NCI-H1436 (cell line): ENCODE results near the gene GLYR1.
A peak's percentile ranks its signal among the peaks of the same experiment; 100 is the strongest.

Experiments used
- DNase-seq: peaks from one replicate; lab custom pipeline; 2025; lab: John Stamatoyannopoulos, UW

GLYR1 gene

DNA sequence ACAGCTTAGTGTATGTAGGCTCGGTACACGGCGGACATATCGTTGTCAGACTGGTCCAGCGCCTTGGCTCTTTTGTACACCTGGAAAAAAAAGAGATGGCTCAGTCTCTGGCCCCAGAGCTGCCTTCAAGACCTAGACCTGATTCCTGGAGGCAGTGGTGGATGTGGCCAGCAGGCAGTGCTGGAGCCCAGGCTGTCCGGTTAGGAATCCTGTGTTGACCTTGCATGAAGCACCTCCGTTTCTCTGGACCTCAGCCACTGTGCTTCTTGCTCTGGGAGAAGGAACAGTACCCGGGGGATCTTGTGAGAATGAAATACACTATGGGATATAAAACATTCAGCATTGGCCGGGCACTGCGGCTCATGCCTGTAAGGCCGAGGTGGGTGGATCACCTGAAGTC is 41.9 kb downstream of the GLYR1 start:
- DNase-seq = no peak

DNA sequence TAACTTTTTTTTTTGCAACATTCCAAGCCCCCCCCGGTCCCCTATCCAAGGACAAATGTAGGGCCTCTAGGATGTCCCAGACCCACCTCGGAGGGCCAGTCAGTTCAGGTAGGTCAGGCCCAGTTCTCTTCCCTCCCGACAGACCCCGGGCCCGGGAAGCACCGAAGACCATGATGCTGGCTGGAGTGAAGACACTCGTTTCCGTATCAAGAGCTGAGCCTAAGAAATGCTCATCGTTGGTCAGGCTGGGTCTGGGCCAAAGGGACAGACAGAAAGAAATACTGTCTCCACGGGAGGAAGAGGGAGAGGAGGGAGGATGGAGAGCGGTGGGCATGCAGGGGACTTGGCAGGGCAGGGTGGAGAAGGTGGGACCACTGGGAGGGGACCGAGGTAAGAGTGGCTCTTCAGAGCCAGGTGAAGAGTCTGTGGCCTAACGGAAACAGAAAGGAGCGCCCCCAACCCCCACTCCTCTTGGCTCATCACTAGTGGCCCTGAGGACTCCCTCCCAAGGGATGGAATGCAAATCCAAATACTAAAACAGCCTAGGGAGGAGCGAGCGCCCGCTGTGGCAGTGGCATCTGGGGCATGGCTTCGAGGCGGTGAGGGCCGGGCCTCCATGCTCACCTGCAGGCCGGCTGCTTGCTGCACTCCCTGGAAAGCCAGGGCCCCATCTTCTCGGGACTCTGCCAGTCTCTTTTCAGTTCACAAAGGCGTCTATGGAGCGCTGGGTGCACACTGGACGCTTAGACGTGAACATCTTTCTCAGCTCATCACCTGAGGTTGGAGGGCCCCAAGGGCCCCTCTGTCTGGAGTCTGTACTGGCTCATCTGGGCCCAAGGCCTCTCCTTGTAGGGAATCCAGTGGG is 43.0 kb downstream of the GLYR1 start:
- no peak for DNase-seq

DNA sequence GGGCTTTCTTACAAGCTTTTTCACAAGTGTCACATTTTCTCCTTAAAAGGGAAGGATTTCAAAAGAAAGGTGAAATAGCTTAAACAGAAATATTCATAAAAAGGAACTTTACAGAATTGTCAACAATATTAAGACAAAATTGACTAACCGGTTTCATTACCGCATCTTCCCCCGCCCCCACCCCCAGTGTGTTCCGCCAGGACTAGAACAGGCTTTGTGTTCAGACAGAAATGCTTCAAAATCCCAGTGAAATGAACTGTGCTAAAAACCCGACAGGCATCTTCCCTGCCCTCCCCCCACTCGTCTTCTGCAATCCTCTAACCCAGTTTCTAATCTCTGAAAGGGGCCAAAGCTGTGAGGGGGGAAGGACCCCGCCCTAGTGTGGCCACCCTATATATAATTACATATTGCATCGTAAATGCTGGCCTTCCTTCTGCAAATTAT is 43.7 kb downstream of the GLYR1 start:
- no peak for DNase-seq

DNA sequence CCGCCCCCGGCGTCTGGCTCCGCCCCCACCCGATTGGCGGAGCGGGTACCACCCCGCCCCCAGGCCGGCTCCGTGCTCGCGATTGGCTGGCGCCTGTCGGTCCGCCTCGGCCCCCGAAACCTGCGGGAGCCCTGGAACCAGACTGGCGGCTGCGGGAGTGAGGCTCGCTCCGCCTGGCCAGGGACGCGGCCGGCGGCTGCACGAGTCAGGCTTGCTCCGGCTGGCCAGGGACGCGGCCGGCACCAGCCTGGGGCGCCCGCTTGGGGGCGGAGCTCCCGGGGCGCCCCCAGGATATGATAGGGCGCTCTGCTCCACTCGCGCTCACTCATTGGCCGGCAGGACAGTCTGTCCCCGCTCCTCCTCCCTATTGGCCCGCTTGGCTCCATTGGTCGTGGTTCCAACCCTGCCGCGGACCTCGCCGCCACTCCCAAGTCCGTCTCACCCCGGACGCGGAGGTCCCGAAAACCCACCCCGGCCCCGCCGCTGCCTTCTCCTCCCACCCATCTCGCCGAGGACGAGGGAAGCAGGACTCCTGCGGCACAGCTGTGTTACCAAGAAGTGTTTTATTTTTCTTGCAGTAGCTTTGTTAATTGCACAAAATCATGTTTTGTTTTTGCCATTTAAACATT is 44.3 kb downstream of the GLYR1 start:
- peak; percentile 88 for DNase-seq

DNA sequence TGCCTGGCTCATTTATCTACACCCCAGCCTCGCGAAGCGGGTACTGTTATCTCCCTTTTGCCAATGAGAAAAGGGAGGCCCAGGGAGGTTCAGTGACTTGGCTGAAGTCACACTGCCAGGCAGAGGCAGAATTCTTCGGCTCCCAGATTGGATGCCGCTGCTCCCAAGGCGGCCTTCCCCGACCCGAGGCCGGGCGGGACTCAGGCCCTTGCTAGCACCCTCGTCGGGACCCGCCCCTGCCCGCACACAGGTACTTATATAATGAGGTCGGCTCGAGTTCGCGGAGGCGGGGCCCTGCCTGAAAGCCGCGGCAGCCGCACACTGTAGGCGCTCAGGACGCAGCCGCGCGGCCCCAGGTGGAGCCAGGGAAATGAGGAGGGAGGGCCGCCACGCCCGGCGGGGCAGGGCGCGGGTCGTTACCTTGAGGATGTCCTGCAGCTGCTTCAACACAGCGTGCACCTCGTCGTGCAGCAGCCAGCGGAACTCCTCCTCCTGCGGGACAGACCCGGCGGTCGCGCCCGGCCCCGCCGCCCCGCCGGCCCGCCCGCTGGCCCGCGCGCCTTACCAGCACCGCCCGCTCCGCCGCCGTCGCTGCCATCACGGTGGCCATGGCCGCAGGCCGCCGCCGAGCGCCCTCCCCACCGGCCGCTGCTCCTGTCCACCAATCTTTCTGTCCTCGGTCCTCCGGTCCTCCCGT is 45.0 kb downstream of the GLYR1 start, which contains the start of gene ROGDI:
ROGDI (minus strand) TSS at position 672 of the 697 bp plus-strand sequence; CDS start at position 610, 62 bp downstream.
- peak; percentile 75 for DNase-seq

DNA sequence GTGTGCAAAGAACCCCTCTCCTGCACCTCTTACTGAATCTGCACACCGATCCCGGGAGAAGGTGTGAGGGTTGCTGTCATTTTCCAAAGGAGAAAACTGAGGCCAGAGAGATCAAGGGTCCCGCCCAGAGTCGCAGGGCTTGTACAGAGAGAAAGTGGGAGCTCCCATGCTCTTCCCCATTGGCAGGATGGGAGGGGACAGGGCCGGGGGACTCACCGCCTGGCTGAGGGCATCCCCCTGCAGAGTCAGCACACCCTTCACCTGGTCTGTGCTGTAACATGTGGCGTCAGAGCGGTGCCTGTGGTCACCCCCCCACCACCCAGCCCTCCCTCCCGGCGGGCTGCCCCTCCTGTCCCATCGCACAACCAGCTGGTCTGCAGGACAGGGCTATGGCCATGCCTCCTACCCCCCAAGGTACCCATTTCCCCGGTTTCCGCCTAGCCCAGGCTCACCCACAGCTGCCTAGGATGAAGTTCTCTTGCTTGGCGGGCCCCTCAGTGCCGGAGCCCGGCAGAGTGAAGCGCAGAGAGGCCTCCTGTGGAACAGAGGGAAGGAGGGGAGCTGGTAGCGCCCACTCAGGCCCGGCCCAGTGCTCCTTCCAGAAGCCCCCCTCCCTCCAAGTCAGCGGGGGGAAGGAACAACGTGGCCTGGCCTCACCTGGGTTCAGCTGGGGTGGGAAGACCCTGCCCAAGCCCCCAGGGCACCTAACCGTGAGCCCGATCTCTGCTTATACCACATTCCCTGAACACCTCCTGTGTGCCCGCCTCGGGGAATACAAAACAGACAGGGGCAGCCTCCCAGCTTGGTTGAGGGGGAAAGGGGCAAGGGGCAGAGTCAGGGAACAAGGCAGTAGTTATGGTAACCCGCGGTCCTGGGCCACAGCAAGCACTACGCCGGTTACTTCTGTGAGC is 45.8 kb downstream of the GLYR1 start:
- no peak for DNase-seq

DNA sequence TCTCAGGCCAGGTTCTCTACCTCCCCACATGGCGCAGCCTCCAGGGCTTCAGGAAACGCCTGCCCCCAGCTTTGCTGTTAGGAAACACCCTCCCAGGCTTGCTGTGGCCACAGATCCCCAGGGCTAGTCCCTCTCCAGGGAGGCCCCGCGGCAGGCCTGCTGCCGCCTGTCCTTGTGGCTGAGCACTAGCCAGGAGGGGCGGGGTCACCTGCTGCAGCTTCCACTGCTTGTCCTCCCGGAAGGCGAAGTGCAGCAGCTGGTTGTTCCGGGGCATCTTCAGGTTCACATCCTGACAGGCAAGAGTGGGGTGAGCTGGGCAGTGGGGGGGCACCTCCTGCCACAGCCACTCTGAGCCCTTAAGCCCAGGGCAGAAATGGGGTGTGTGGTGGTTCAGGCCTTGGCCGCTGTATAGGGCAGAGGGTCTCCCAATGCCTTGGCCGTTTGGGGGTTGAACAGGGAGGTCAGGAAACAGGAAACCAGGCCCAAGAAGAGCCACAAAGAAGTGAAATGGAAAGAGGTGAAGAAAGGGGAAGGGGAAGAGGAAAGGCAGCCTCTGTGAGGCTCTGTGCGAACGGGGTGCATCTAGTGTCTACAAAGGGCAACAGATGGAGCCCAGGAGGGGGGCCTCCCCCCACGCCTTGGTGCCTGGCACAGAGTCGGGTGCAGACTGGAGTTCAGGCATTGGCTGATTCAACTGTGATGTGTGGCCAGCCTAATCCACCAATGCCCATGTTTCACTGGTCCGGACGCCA is 46.6 kb downstream of the GLYR1 start:
- no peak for DNase-seq

DNA sequence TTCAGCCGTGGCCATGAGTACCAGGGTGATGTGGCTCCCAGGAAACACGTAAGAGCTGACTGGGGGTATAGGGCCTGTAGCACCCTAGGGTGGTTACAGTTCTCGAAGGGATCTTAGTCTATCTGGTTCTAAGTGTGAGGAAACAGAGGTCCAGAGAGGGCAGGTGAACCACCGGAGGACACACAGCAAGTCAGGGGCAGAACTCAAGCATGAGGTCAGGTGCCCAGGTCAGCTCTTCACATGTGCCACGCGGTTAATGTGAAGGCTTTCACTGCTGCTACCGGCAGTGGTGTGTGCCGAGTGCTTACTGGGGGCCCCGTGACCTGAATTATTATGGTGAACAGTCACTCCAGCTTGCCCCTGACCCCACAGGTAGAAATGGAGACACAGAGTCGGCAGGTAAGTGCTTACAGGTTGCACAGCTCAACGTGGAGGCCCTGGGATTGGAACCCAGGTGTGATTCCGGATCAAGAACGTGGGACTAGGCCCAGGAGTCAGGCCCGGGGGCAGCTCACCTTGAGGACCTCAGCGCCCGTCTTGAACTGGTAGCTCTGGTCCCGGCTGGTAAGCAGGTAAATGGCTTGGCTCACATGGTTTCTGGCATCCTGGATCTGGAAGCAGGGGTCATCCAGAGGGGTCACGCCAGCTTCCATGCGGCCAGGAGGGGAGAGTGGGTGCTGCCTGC is 47.8 kb downstream of the GLYR1 start:
- DNase-seq = no peak

DNA sequence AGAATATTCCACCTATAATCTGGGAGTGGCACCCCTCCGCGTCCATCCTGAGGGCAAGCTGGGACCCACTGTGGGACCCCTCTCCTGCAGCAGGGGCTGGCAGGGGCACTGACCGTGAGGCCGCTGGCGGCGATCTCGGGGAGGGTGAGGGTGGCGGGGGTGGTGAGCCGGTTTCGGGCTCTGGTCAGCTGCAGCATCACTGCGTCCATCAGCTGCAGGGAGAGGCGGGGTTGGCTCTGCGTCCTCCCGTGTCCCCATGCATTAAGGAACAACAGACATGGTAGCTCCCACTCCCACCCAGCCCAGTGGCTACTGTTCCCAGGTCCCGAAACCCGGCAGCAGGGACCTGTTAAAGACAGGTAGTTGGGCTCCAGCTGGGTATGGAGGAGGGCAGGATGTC is 48.6 kb downstream of the GLYR1 start:
- no peak for DNase-seq

DNA sequence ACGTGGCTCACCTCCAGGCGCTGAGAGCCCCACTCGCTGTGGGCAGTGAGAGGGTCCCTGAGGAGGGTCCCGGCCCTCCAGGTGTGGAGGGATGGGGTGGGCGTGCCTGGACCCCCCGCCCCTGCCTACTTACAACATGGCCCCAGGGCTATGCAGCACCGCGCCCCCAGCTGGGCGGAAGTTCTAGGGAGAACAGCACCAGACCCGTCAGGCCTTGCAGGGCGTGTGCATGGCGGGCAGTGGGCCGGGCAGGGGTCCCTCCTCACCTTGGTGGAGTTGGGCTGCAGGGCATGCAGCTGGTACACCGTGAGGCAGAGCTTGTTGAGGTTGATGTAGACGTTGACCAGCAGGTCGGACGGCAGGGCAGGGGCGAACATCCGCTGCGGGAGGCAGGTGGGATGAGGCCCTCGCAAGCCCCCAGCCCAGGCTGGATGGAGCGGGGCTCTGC is 49.3 kb downstream of the GLYR1 start:
- no peak for DNase-seq

DNA sequence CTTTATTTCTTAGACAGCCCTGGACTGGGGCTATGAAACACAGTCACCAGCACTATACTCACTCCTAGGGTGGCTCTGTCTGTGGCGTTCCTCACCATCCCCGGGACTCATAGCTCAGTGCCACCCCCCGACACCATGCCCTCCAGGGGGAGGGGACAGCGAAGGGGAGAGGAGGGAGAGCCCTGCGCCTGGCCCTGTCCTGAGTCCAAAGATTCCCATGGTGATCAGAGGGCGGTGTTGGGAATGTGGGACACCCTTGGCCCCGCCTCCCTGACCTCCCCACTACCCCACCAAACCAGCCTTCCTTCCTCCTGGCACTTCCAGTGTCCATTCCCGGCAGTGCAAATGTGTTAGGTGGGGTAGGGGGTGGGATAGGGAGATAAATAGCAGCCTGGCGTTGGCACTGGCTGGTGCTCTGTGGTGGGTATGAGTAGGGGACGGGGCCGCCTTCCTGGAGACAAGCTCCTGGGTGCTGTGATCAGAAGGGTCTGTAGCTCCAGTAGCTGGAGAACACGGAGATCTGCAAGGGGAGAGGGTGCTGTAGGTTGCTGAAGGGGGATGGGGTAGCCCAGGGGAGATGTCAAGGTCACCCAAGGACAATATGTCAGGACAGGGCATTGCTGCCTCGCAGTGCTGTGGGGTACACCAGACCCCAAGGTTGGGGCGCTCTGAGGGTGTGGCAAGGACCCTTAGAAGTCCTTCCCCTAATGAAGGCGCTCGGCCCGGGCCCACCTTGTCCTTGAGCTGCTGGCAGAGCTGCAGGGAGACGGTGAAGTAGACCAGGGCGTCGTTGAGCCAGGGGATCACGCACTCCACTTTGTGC is 49.9 kb downstream of the GLYR1 start:
- DNase-seq = no peak

DNA sequence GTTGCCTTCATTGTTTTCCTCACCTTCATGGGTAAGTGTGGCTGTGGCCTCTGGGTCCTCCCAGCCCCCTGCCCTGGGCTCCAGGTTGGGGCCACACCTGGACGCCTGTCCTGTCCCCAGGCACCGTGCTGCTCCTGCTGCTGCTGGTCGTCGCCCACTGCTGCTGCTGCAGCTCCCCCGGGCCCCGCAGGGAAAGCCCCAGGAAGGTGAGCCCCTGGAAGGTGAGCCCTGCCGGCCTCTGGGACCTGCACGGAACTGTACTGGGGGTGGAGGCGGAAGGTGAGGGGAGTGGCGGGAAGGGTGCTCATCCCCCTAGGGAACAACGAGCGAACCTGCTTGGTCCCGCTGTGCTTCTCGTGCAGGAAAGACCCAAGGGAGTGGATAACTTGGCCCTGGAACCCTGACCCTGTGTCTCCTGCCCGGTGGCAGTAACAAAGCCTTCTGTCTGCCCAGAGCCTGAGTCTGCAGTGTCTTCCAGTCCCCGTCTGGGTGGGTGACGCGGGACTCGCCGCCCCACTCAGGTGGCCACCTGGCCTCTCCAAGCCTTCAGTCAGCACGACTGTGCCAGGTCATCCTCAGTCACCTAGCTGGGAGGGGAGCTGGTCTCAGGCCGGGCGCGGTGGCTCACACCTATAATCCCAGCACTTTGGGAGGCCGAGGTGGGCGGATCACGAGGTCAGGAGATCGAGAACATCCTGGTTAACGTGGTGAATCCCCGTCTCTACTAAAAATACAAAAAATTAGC is 51.1 kb downstream of the GLYR1 start:
- no peak for DNase-seq

DNA sequence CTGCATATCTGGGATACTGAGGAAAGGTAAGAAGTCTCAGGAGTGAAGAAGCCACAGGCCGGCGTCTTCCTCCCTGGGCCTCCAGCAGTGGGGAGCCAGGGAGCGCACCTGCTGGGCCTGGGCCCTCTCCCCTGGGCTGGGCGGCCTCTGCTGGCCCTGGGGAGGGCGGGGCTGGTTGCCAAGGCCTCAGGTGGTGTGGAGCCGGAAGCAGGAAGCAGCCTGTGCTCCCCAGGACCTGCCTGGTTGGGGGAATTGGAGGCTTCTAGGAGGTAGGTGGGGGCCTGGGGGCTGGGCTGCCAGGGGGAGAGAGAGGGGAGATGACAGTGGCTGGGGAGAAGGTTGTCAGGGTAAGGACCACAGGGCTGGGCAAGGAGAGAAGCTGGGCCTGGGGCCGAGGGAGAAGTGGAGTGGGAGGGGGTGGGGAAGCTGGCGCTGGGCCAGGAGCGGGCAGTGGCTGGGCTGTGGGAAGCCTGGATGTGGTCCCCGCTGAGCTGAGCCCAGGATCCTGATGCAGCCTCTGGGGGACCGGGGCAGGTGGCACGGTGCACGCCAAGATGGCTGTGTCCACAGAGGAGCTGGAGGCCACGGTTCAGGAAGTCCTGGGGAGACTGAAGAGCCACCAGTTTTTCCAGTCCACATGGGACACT is 51.8 kb downstream of the GLYR1 start, which contains the start of gene SMIM22:
SMIM22 (plus strand) TSS at position 189 of the 647 bp plus-strand sequence; CDS start at position 555, 366 bp downstream.
- DNase-seq = peak; percentile 41

DNA sequence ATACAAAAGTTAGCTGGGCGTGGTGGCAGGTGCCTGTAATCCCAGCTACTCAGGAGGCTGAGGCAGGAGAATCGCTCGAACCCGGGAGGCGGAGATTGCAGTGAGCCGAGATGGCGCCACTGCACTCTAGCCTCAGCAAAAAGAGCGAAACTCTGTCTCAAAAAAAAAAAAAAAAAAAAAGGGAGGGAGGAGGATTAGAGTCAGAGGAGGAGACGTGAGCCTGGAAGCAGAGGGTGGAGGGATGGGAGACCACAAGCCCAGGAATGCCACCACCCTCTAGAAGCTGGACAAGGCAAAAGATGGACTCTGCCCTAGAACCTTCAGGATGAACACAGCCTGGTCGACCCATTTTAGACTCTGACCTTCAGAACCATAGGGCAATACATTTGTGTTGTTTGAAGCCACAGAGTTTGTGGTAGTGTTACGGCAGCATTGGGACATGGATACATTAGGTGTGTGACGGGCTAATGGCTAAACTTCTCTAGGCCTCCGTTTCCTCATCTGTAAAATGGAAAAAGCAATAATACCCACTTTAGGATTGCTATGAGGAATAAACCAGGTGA is 54.1 kb downstream of the GLYR1 start:
- no peak for DNase-seq

DNA sequence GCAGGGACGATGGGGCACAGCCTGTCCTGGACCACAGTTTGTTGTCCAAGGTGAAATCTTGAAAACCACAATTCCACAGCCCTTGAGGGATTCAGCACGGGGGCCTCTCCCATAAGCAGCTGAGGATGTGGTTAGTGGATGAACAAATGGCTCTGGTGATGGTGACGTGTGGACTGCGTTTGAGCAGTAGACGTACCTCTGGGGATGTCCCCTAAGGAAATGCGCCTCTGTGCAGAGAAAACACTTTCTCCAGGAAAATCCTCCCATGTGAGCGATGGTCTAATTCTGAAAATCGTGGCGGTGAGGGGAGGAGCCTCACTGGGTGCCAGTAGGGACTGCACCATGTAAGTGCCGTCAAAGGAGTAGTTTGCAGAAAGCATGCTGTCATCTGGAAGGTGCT is 56.2 kb downstream of the GLYR1 start:
- DNase-seq = no peak

DNA sequence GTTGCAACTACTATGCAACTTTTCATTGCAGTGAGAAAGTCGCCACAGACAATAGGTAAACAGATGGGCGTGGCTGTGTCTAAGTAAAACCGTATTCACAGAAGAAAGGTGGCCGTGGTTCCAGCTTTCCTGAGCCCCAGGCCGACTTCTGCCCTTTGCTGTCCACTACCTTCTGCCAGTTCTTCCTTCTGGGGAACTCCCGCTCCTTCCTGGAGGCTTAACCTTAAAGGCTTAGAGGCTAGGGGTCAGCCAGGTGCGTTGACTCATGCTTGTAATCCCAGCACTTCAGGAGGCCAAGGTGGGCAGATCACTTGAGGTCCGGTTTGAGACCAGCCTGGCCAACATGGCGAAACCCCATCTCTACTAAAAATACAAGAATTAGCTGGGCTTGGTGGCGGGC is 56.8 kb downstream of the GLYR1 start:
- no peak for DNase-seq

DNA sequence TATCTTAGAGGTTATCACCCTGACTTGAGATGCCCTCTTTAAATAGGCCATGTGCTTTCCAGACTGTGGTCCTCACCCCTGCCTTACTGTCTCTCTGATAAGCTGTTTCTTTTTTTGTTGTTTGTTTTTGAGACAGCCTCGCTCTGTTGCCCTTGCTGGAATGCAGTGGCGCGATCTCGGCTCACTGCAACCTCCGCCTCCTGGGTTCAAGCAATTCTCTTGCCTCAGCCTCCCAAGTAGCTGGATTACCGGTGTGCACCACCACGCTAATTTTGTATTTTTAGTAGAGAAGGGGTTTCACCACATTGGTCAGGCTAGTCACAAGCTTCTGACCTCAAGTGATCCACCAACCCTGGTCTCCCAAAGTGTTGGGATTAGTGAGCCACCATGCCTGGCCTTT is 58.2 kb downstream of the GLYR1 start:
- no peak for DNase-seq

DNA sequence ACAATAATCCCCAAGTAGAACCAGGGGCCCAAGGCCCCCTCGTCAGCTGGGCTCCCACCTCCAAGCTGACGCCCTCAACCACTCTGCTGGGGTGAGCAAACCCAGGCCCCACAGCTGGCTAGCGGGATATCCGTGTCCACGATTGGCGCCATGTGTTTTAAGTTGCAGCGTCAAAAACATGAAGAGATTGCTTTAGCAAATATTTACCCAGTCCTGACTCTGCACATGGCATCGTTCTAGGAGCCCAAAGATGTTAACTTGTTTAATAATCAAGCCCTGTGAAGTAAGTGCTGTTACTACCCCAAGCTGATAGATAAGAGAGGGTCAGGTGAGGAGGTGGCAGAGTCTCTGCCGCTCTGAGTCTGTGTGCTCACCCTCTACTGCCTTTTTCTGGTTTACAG is 58.6 kb downstream of the GLYR1 start:
- no peak for DNase-seq
